ENCODE data around the gene PPP4R4.
"Not testable (repeated sequence)": the region's sequence is repeated elsewhere in the genome, so short reads cannot be mapped to it uniquely, and the experiment has no call there.

The PPP4R4 gene

DNA sequence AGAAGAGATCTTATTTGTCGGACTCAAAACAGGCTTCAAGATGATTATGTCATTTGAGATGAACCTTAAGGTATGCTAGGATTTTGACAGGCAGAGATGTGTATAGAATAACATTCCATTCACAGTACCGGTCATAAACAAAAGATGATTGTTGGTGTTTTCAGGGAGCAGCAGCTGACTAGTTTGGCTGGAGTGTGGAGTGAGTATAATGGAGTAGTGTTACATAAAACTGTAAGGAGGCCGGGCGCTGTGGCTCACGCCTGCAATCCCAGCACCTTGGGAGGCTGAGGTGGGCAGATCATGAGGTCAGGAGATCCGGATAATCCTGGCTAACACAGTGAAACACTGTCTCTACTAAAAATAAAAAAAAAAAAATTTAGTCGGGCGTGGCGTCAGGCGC, 95.0 kb downstream of the PPP4R4 start:
- no peak for DNase-seq (ENCODE audit: low spot score)

DNA sequence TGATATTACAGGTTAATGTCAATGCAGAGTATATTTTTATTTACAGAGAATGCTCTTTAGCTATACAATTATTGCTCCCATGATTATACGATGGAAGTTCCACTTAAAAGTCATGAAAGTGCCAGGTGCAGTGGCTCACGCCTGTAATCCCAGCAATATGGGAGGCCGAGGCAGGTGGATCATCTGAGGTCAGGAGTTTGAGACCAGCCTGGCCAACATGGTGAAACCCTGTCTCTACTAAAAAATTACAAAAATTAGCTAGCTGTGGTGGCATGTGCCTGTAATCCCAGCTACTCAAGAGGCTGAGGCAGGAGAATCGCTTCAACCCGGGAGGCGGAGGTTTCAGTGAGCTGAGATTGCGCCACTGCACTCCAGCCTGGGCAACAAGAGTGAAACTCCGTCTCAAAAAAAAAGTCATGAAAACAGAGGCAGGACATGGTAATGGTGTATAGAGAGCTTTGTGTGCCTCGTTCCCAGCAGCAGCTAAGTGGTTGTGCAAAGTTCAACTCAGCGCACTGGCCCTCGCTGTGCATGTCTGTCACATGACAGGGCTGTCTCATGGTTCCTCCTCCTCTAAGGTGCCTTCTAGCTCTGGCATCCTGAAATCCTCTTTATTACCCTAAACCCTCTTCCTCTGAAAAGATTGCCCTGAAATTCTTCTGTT, 102.9 kb downstream of the PPP4R4 start:
- not testable (repeated sequence) for DNase-seq (ENCODE audit: low spot score)

GRCh38 chr14:94278731-94279130, 104.6 kb downstream of the PPP4R4 start:
- DNase-seq (ENCODE audit: low spot score), result no peak

- DNase-seq (ENCODE audit: low spot score), result no peak
These were observed 109.0 kb downstream of the PPP4R4 start for GRCh38 chr14:94282991-94283723.

- no peak for DNase-seq (ENCODE audit: low spot score)
These were observed 110.1 kb downstream of the PPP4R4 start for GRCh38 chr14:94284221-94284620.

DNA sequence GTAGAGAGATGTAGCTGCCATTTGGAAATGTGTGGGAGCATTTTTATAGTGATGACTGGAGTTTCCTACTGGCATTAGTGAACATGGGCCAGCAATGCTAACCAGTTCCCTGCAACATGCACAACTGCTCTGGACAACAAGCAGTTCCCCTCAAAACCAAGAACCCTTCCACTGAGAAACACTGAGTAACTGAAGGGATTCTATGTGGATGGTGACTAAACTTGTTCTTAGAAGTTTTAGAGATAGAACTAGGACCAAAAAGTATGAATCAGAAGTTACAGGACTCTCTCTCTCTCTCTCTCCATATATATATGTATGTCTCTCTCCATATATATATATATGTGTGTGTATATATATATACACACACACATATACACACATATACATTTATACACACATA, 111.0 kb downstream of the PPP4R4 start:
- DNase-seq (ENCODE audit: low spot score), result no peak

- no peak for DNase-seq (ENCODE audit: low spot score)
These were observed 114.7 kb downstream of the PPP4R4 start for GRCh38 chr14:94288610-94289465.

DNA sequence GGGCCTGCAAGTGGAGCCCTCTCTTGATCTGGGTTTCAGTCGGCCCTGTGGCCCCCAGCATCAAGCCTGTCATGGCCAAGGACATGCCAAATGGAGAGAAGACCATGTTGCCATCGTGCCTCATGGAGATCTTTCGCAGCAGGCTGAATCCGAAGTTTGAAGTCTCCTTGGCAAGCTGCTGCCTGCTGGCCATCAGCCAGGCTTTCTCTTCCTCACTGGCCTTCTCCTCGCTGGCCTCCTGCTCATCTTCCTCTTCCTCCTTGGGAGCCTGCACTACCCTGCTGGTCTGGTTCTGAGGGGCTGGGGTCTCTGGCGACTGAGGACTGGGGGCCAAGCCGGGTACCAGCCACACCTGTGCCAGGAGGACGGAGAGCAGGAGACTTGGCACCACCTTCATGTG, 116.1 kb downstream of the PPP4R4 start:
- DNase-seq (ENCODE audit: low spot score), result no peak

DNA sequence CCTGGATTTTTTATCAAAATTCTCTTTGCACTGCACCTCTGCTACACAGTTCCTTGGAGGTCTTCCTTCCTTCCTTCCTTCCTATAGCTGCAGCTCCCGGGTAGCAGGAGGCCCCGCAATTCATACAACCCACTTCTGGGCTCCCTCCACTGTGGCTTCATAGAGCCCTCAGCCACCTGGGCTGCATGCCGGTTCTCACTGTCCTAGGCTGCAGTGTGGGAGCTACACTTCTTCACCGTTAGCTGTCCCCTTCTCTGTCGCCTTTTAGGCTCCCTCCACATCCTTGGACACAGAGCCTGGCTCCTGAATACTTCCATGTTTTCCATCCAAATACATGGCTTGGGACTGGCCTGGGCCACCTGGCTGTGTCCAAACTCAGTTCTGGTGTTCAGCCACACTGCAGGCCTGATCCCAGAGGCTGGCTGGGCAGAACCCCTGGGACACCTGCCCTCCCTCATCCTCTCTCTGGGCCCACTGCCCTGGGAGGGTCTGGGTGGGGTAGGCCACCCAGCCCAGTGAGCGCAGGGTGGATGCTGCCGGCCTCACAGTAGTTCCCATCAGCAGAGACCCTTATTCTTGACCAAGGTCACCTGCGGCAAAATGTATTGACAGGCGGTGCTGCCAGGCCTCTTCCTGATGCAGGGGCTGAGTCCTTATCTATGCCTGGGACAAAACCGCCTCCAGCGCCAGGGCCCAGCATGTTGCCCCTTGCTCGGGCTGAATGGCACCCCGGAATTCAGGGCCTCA, 117.2 kb downstream of the PPP4R4 start:
- no peak for DNase-seq (ENCODE audit: low spot score)

DNA sequence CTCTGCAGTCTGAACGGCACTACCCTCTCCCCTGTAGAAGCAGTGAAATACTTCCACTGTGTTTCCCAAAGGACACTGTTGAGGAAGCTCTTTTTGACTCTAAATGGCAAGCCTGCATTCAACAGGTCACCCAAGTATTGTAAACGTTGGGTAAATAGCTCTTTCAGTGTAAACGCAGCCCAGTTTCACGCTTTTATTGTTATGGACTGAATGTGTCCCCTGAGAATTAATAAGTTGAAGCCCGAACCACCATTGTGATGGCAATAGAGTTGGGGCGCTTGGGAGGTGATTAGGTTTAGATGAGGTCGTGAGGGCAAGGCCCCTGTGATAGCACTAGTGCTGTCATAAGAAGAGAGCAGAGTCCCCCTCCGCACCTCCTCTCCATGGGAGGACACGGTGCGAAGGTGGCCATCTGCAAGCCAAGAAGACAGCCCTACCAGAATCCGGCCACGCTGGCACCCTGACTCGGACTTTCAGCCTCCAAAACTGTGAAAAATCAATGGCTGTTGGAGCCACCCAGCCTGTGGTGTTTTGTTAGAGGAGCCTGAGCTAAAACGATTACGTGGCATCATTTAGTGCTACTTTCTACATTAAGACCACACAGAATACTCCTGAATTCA, 117.9 kb downstream of the PPP4R4 start:
- DNase-seq (ENCODE audit: low spot score), result no peak

DNA sequence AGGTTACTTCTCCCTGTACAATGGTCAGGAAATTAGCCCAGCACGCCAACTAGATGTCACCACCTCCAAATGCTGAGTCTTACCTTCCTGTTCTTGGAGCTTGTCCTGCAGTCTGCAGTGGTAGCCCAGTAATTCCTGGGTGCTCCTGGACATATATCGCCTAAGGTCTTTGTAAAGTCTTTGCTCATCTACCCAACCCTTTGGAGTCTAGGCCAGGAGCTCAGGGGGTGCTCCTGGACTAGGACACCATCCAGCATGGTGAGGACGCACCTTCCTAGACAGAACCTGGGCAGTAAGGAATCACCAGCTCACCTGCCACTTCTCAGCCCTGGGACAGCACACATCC, 118.4 kb downstream of the PPP4R4 start:
- DNase-seq (ENCODE audit: low spot score), result no peak

DNA sequence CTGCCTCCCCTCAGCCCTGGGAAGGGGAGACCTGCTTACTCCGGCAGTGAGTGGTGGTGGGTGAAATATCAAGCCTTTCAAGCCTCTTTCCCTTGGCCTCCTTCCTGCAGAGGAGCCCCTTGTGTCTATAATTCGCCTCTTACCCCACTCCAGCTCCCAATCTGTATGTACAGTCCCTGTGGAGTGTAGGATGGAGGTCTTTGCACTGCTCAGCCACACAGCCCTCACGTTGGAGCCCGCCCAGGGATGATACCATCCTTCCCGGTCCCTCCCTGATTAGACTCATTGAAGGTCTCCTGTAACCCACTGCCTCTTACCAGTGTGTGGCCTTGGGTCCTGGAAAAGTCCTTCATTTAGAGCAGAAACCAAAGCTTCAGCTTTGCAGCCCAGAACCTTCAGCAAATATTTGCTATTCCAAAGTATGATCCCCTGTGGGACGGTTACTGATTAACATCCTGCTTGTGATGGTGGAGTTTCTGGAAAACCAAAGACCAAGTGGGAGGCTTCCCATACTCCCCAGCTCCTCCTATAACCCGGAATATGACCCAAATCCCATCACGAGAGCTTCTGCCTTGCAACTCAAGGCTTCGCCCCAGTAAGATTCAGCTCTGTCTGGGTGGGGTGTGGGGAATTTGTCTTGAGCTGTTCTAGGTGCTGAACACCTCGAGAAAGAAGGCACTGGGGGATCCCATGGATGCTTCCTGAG, 118.9 kb downstream of the PPP4R4 start, which contains the start of gene SERPINA10:
Gene SERPINA10, minus strand, starts transcription at position 397 of the 706 bp plus-strand sequence. CDS start 2,675 bp downstream, outside the sequence.
- DNase-seq (ENCODE audit: low spot score), result no peak

DNA sequence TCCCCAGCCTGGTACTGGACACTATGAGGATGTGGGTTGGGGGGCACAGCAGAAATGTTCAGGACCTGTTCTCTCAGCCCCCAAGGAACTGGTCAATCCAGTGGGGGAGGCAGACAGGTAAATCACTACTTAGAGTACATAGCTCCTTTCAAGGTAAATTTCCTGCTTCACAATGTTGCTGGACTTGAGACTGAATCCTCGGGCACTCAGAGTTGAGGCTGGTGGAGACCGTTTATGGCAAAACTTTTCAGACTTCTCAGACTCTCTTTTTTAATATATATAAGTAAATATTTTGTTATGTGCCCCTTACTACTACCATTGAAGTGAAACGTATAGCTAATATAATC, 119.4 kb downstream of the PPP4R4 start:
- DNase-seq (ENCODE audit: low spot score), result no peak

DNA sequence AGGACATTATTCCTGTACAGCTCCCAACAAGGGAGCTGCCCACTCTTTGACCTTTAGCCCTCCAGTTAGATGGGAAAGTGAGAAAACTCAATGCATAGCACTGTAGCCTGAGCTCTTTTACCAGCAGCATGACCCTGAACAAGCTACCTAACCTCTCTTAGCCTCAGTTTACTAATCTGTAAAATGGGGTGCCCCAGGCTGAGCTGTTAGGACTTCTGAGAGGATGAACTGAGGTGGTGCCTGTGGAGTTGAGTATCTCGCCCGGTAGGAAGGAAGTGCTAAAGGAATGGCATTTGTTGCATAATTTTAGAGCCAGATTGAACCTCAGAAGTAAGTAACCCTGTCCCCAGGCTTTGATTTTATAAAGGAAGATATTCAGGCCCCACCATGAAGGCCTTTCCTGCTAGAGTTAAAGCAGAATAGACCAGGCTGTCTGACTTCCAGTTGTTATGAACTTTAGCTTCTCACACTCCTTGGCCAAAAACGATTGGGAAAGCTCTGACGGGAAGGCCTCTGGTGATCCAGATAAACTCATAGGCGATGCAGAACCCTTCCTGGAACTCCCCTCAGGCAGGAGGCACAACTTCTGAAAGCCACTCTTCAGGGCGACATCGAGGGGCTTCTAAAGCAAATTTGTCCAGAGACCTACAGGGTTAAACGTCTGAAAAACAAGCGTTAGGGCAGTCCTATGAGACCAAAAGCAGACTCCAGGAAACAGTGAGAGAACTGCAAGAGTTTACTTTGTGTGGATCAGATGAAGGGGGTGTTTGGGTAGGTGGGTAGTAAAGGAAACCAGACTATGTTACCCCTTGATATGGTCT, 121.4 kb downstream of the PPP4R4 start:
- DNase-seq (ENCODE audit: low spot score), result no peak

GRCh38 chr14:94296181-94296545, 122.0 kb downstream of the PPP4R4 start:
- not testable (repeated sequence) for DNase-seq (ENCODE audit: low spot score)

GRCh38 chr14:94298130-94298529, 124.0 kb downstream of the PPP4R4 start:
- DNase-seq (ENCODE audit: low spot score), result no peak

DNA sequence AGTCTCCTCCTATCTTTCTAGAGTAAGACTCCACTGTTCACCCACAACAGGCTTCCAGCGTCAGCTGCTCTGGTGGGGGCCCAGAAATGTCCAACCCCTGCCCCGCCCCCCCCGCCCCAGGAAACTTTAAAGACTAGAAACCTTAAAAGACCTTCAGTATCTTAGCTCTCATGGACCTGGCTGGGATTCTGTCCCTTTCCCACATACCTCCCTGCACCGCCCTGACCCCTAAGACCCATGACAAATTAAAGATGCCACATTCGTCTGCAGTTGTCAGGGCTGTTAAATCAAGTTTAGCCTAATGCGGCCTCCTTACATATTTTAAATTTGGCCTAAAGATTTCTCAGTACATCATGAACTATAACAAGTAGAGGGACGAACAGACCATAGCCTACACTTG, 129.0 kb downstream of the PPP4R4 start:
- no peak for DNase-seq (ENCODE audit: low spot score)

DNA sequence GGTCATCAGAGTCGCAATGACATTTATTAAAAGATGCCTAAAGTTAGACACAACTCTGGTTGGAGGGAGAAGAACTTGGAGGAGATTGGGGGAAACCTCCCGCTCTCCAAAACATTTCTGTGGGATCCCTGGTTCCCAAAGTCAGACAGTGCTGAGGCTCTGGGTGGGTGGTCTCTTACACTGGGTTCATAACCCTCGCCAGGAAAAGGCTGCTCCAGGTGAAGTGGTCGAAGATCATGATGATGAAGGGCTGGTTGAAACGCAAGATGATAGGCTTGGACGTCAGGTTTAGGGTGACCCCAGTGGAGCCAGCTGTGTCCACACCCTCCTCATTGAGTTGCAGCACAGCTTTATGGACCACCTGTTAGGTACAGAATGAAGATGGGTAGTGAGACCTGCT, 130.1 kb downstream of the PPP4R4 start:
- DNase-seq (ENCODE audit: low spot score), result no peak

DNA sequence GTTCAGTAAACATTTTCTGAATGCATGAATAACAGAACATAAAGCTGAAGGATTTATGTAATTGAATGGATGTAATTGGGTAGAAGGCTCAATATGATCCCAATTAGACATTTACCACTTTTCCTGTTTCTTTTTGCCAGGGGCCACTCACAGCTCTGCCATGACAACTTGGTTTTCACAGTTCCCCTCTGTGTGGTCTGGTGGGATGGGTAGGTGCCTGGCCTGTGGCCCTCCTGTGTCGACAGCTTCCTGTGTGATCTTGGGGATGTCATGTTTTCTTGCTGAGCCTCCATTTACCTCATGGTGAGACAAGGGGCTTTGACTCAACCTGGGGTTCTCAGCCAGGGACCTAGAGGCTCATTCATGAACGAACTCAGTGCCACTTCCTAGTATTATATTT, 131.5 kb downstream of the PPP4R4 start:
- DNase-seq (ENCODE audit: low spot score), result no peak

Measured in LoVo (cell line).